Panc1 (cell line): ENCODE measurements around the gene TBX19.

Experiments
- CTCF ChIP-seq: fragments of 450-650 bp; IDR thresholded peaks from 2 replicates; pipeline ENCODE4 v1.5.1; 2017; ENCODE audit warnings: mild to moderate bottlenecking
- POLR2AphosphoS5 ChIP-seq: IDR thresholded peaks from 2 replicates; pipeline ENCODE4 v1.6.1; 2012; ENCODE audit warnings: mild to moderate bottlenecking, low read depth, low read length, moderate library complexity

- no peak for TF ChIP-seq CTCF
- TF ChIP-seq POLR2AphosphoS5, result no peak
Observed at GRCh38 chr1:168280296-168280927, at the start of gene TBX19.
